MCF 10A (cell line): Measurements from ENCODE around the gene ARHGAP44. TPM values are rescaled to one million over a fixed set of nuclear protein-coding genes. Genes with fewer than 3 reads are reported as not detected.

ENCODE experiments used
- BruUV-seq: library from RNA; stranded (reverse); fragments of 400-500 nt; replicated peaks from 2 replicates; lab custom pipeline; 2021; lab: Mats Ljungman, UMichigan
- CTCF ChIA-PET: fragments of 300-600 bp; sonication (Branson Sonifier 250); formaldehyde crosslinking; extraction: SDS; loops from one replicate; lab custom pipeline; 2021; ENCODE audit warnings: antibody characterized with exemption, inconsistent platforms; lab: Yijun Ruan, JAX
- POLR2A ChIA-PET: fragments of 300-600, 350-650 bp; sonication (Branson Sonifier 250); formaldehyde crosslinking; extraction: SDS; loops from one replicate; lab custom pipeline; 2020; ENCODE audit warnings: antibody characterized with exemption, inconsistent platforms; lab: Yijun Ruan, JAX
- DNase-seq: peaks from one replicate; pipeline ENCODE4 v3.0.0-alpha.2; 2018; ENCODE audit not compliant: unreplicated experiment
- H3K27ac Mint-ChIP-seq: one replicate; pipeline ENCODE4 v1.8.0; 2022; ENCODE audit warnings: mild to moderate bottlenecking, low read depth, mixed read lengths; ENCODE audit not compliant: unreplicated experiment
- H3K27me3 Mint-ChIP-seq: one replicate; pipeline ENCODE4 v1.8.0; 2022; ENCODE audit warnings: mixed read lengths; ENCODE audit not compliant: insufficient read depth, unreplicated experiment
- H3K36me3 Mint-ChIP-seq: one replicate; pipeline ENCODE4 v1.8.0; 2022; ENCODE audit warnings: mild to moderate bottlenecking, moderate library complexity, mixed read lengths; ENCODE audit not compliant: insufficient read depth, unreplicated experiment
- H3K4me1 Mint-ChIP-seq: one replicate; pipeline ENCODE4 v1.8.0; 2022; ENCODE audit warnings: mixed read lengths; ENCODE audit not compliant: insufficient read depth, unreplicated experiment
- H3K4me3 Mint-ChIP-seq: one replicate; pipeline ENCODE4 v1.8.0; 2022; ENCODE audit warnings: mild to moderate bottlenecking, moderate library complexity, mixed read lengths; ENCODE audit not compliant: unreplicated experiment
- H3K9me3 Mint-ChIP-seq: one replicate; pipeline ENCODE4 v1.8.0; 2022; ENCODE audit warnings: mixed read lengths; ENCODE audit not compliant: unreplicated experiment
- intact Hi-C: fragments of 100-400 bp; cut with micrococcal nuclease; formaldehyde crosslinking; loops from 2 replicates; pipeline ENCODE4 v1.14.1; 2022
- total RNA-seq: library from RNA; stranded (reverse); gene quantifications from 2 replicates; pipeline ENCODE4 v1.2.3, GENCODE V29; 2022
- TF ChIP-seq, protein P1 (sequence below): fragments of 200-600 bp; IDR thresholded peaks from one replicate; pipeline ENCODE4 v1.8.0; 2022; ENCODE audit warnings: antibody characterized with exemption, mild to moderate bottlenecking; ENCODE audit not compliant: unreplicated experiment

Gene ARHGAP44
- total RNA-seq, 1 experiment from 2014 or later = 1.3 TPM

DNA sequence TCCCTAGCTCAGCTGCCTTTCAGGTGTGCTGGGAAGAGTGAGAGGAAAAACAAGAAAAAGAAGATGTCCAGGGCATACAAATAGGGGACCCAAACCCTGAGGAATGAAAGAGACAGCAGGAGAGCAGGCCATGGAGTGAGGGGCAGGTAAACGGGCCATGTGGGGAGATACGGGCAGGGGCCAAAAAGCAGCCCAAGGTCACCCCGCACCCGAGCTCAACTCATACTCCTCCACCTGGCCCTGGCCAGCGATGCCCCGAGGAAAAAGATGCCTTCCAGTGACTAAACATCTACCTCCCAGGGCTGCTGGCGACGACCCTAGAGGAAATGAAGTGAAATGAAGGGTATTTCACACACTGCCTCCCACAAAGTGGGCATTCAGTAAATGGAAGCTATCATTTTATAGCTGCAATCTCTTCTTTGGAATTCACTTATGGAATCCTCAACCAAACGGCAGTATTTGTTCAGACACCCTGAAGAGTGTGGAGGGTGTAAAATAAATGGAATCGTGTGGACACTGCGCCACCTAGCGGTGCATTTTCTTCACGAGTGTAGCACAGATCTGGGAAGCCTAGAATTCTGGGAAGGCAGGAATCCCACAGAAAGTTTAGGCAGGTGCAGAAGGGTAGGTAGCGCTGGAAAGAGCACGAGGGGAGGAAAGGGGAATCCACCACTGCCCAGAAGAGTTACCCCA is 213.6 kb downstream of the ARHGAP44 start:
- BruUV-seq = no TSS peak
- peak; percentile 78 for DNase-seq

DNA sequence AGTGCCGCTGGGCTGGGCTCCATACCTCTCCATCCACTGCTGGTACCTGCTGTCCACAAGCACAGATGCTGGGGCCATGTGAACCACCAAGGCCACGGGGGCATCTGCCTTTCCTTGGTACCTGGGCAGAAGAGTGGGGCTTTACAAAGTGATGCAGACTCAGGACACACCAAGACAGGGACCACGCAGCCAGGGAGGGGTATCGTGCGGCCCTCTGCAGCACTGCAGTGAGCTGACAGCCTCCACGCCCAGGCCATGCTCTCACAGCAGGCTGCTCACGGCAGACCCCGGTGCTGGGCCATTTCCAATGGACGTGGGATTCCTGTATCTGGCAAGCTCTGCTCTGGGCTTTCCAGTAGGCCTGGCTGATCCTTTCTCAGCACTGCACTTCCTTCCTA is 214.2 kb downstream of the ARHGAP44 start:
- Mint-ChIP-seq H3K27ac (no peak overlapping the region), H3K4me3 (no peak overlapping the region), H3K4me1 (no peaks in the 10 kb centered on the region), H3K27me3 (no peaks in the 10 kb centered on the region), H3K36me3 (peaks cover 66% of the 10 kb centered on the region), H3K9me3 (no peaks in the 10 kb centered on the region)
- ChIA-PET POLR2A (interaction anchor here (2.0 kb wide), 1 partner anchor 14 kb away, joined by 6 read pairs; the partner anchor contains the start of gene ELAC2), CTCF (interaction anchor here (0.7 to 5.9 kb wide), 28 partner anchors 11 to 822 kb away, joined by 3 to 82 read pairs (median 5); partner anchors contain the start of gene ELAC2)
- DNase-seq = no peak
- no TSS peak for BruUV-seq
- intact Hi-C loops = loop anchor here (1.0 to 10.0 kb wide), 4 partner anchors 75 to 823 kb away; no protein-coding TSS in a partner anchor
- TF ChIP-seq, protein P1, sequence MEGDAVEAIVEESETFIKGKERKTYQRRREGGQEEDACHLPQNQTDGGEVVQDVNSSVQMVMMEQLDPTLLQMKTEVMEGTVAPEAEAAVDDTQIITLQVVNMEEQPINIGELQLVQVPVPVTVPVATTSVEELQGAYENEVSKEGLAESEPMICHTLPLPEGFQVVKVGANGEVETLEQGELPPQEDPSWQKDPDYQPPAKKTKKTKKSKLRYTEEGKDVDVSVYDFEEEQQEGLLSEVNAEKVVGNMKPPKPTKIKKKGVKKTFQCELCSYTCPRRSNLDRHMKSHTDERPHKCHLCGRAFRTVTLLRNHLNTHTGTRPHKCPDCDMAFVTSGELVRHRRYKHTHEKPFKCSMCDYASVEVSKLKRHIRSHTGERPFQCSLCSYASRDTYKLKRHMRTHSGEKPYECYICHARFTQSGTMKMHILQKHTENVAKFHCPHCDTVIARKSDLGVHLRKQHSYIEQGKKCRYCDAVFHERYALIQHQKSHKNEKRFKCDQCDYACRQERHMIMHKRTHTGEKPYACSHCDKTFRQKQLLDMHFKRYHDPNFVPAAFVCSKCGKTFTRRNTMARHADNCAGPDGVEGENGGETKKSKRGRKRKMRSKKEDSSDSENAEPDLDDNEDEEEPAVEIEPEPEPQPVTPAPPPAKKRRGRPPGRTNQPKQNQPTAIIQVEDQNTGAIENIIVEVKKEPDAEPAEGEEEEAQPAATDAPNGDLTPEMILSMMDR = no peak

More for the DNA sequence above, 213.6 kb downstream of the ARHGAP44 start:
- H3K27me3 Mint-ChIP-seq = no peaks in the 10 kb centered on the region
- no peaks in the 10 kb centered on the region for H3K4me1 Mint-ChIP-seq
- H3K4me3 Mint-ChIP-seq = no peak overlapping the region
- TF ChIP-seq, protein P1 = peak; percentile 78
- H3K36me3 Mint-ChIP-seq = peaks cover 63% of the 10 kb centered on the region
- ChIA-PET POLR2A (interaction anchor here (2.0 kb wide), 1 partner anchor 15 kb away, joined by 6 read pairs; the partner anchor contains the start of gene ELAC2), CTCF (interaction anchor here (0.5 to 5.9 kb wide), 45 partner anchors 10 to 1080 kb away, joined by 3 to 82 read pairs (median 4); partner anchors contain the start of genes ELAC2 and ZNF18)
- H3K9me3 Mint-ChIP-seq = no peaks in the 10 kb centered on the region
- H3K27ac Mint-ChIP-seq = no peak overlapping the region
- intact Hi-C loops = loop anchor here (1.0 to 10.0 kb wide), 4 partner anchors 75 to 822 kb away; no protein-coding TSS in a partner anchor

DNA sequence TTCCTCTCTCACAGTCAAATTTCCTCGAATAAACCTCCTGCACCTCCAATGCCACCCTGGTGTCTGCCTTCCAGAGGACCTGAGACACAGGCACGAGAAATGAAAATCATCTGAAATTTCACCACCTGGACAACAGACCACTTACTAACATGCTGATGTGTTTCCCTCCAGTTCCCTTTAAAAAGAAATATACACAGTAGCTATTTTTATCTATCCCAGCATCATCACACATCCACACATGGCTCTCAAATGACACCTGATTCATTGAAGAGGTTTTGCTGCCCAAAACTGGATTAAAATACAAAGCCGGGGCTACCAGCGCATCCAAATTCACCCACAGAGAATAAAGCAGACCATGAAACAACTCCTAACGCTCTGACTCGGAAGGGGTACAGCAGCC is 214.6 kb downstream of the ARHGAP44 start:
- DNase-seq = no peak
- Mint-ChIP-seq H3K4me3 (no peak overlapping the region), H3K36me3 (peaks cover 69% of the 10 kb centered on the region), H3K27me3 (no peaks in the 10 kb centered on the region), H3K27ac (no peak overlapping the region), H3K9me3 (no peaks in the 10 kb centered on the region), H3K4me1 (no peaks in the 10 kb centered on the region)
- no TSS peak for BruUV-seq
- intact Hi-C loops = loop anchor here (1.0 to 10.0 kb wide), 4 partner anchors 76 to 823 kb away; no protein-coding TSS in a partner anchor
- ChIA-PET CTCF (interaction anchor here (0.6 to 5.9 kb wide), 20 partner anchors 11 to 1199 kb away, joined by 3 to 82 read pairs (median 4); no protein-coding TSS in a partner anchor), POLR2A (interaction anchor here (0.5 to 2.8 kb wide), 2 partner anchors 14 to 361 kb away, joined by 3 to 10 read pairs; partner anchors contain the start of gene ELAC2)
- TF ChIP-seq, protein P1 = no peak

DNA sequence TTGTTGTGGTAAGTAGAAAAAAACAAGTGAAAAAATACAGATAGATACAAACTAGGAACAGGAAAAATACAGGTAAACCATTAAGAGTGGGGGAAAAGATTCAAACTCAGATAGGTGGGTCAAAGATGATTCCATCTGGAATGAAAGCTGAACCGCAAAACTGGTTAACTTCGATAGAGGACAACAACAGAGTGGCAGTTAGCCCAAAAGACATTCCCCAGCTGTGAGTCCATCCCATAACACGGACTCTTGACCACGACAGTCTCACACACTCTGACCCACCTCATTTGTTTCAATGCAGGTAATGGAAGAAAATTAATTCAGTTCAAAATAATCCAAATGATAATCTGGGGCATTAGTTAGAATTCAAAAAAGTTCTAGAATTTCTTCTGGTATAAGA is 215.0 kb downstream of the ARHGAP44 start:
- Mint-ChIP-seq H3K4me1 (no peaks in the 10 kb centered on the region), H3K27me3 (no peaks in the 10 kb centered on the region), H3K36me3 (peaks cover 65% of the 10 kb centered on the region), H3K27ac (no peak overlapping the region), H3K9me3 (no peaks in the 10 kb centered on the region), H3K4me3 (no peak overlapping the region)
- DNase-seq = no peak
- TF ChIP-seq, protein P1 = no peak
- CTCF ChIA-PET = interaction anchor here (0.6 to 5.9 kb wide), 12 partner anchors 10 to 1199 kb away, joined by 3 to 82 read pairs (median 8); no protein-coding TSS in a partner anchor
- POLR2A ChIA-PET = interaction anchor here (0.5 to 2.8 kb wide), 4 partner anchors 10 to 362 kb away, joined by 3 to 10 read pairs (median 4); partner anchors contain the start of gene ELAC2
- intact Hi-C loops = loop anchor here (10.0 kb wide), 1 partner anchor 460 kb away; no protein-coding TSS in a partner anchor
- BruUV-seq = no TSS peak
